HUES6 (cell line): Measurements from ENCODE around the gene CASTOR2.
"Not testable (repeated sequence)": the region's sequence is repeated elsewhere in the genome, so short reads cannot be mapped to it uniquely, and the experiment has no call there.

Experiments used
- H3K27ac ChIP-seq: 2 replicates; pipeline ENCODE4 v1.7.0; 2013; ENCODE audit warnings: low read depth, mild to moderate bottlenecking, low read length, inconsistent platforms
- H3K27me3 ChIP-seq: 2 replicates; pipeline ENCODE4 v1.6.1; 2013; ENCODE audit warnings: low read length; ENCODE audit not compliant: control insufficient read depth, insufficient read depth
- H3K36me3 ChIP-seq: 2 replicates; pipeline ENCODE4 v1.6.1; 2013; ENCODE audit warnings: low read length; ENCODE audit not compliant: control insufficient read depth, insufficient read depth
- H3K4me1 ChIP-seq: 2 replicates; pipeline ENCODE4 v1.6.1; 2013; ENCODE audit warnings: low read length; ENCODE audit not compliant: control insufficient read depth, insufficient read depth
- H3K4me3 ChIP-seq: 2 replicates; pipeline ENCODE4 v1.5.1; 2013; ENCODE audit warnings: low read depth, low read length
- H3K9ac ChIP-seq: one replicate; pipeline ENCODE4 v1.6.1; 2013; ENCODE audit warnings: mild to moderate bottlenecking, low read length
- H3K9me3 ChIP-seq: 2 replicates; pipeline ENCODE4 v1.6.1; 2013; ENCODE audit warnings: low read depth, low read length; ENCODE audit not compliant: control insufficient read depth, insufficient read depth

The CASTOR2 gene

DNA sequence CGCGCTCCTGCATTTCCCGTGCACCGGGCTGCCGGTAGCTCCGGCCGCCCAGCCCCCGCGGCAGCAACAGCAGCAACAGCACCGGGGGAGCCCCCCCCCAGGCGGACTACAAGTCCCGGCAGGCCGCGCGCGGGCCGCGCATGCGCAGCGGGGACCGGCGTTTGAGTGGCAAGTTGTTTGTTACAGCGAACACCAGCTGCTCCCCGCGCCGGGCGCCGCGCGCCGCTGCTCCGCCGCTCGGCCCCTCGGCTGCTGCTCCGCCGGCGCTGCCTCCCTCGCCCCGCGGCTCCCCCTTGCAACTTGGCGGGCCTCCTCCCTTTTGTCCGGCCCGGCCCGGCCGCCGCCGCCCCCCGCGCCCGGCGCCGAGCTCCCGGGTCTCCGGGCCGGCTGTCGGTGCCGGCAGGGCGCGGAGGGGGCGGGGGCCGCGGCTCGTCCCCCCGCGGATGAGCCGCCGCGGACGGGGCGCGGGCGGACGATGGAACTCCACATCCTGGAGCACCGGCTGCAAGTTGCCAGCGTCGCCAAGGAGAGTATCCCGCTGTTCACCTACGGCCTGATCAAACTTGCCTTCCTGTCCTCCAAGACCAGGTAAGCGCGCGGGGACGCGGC, at the start of gene CASTOR2:
TSS of gene CASTOR2 (plus strand) at position 195 of the 609 bp plus-strand sequence. CDS start at position 476, 281 bp downstream.
- H3K36me3 ChIP-seq, H3K4me1 ChIP-seq, H3K27me3 ChIP-seq, H3K9me3 ChIP-seq, H3K27ac ChIP-seq: not testable (repeated sequence)
- H3K9ac ChIP-seq: peak within 1 kb of the TSS; percentile 44
- peak within 1 kb of the TSS; percentile 49 for H3K4me3 ChIP-seq

DNA sequence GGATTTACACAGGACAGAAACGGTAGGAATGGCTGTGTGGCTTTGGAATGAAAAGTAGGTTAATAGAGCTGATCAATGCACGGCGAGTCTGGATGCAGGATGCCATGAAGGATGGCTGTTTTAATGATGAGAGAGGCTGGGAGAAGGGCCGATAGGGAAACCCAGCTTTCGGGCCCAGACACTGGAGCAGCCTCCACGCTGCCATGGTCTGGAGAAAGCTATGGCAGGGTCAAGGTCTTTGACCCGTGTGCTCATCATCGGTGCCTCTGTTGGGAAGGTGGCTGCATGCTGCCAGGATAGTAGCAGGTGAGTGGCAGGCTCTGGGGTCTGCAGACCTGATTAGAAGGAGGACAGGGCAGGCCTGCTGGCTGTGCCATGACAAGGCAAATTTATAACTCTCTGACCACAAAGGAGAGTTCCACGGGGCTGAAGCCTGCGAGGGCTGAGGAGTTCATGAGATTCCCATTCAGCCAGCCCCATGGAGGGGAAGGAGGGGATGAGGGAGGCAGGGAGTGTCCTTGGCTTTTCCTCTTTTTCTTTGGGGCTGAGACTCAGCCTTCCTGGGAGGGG, 42.1 kb upstream of the CASTOR2 start:
- H3K27me3 ChIP-seq, H3K36me3 ChIP-seq, H3K9ac ChIP-seq: not testable (repeated sequence)

DNA sequence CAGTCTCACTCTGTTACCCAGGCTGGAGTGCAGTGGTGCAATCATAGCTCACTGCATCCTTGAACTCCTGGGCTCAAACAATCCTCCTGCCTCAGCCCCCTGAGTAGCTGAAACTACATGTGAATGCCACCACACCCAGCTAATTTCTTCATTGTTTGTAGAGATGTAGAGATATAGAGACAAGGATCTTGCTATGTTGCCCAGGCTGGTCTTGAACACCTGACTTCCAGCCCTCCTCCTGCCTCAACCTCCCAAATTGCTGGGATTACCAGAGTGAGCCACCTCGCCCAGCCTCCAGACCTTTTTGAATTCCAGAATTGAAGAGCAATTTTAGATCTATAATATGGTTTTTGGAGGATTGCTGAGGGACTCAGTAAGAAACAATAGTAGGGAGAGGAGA, 40.9 kb upstream of the CASTOR2 start:
- not testable (repeated sequence) for H3K9ac ChIP-seq, H3K27ac ChIP-seq, H3K4me1 ChIP-seq, H3K36me3 ChIP-seq, H3K9me3 ChIP-seq, H3K27me3 ChIP-seq, H3K4me3 ChIP-seq

More for the DNA sequence above, 42.1 kb upstream of the CASTOR2 start:
- H3K27ac ChIP-seq, H3K4me1 ChIP-seq, H3K4me3 ChIP-seq, H3K9me3 ChIP-seq: not testable (repeated sequence)

DNA sequence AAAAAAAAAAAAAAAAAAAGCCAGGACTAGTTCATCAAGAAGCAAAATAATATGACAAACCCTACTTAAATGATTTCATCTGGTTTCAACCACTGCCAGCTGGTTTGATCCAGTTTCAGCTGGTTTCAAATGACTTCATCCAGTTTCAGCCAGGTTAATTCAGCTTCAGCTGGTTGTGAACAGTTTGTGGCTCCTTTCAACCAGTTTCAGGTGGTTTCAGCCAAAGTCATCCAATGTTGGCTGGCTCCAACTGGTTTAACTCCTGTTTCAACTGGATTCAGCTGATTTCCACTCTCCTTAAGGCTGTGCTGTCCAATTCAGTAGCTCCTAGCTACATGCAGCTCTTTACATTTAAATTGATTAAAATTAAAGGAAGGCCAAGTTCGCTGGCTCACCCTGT, 37.5 kb upstream of the CASTOR2 start:
- not testable (repeated sequence) for H3K27ac ChIP-seq, H3K4me1 ChIP-seq, H3K4me3 ChIP-seq, H3K36me3 ChIP-seq, H3K27me3 ChIP-seq, H3K9me3 ChIP-seq, H3K9ac ChIP-seq

DNA sequence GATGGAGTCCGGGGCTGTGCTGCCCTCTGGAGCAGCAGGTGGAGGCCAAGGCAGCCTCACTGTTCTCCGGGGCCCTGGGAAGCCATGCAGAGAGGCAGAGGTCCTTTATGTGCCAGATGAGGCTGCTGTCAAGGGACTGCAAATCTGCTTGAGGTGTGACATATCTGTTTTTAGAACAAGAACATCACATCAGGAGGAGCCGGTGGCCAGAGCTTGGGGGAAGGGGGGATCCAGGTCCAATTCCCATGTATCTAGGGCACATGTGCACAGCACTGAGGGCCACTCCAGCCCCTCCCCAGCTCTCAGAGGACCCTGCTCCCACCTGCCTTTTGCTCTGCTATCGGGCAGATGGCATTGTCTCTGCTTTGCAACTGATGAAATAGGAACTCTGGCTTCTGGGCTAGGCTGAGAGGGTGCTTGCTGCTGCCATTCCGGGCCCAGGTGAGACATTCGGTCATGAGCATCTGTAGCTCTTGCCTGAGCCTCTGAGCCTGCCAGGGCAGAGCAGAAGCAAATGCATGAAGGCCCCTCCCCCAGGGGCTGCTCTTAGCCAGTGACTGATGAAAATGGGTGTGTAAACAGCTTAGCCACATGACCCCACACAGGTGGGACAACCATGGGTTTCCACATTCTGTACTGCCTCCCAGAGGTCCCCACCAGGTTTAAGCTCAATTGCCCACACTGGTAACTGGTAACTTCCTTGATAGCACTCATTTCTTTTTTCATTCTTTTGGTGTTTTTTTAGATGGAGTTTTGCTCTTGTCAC, 32.8 kb upstream of the CASTOR2 start:
- not testable (repeated sequence) for H3K4me3 ChIP-seq, H3K27me3 ChIP-seq, H3K9ac ChIP-seq, H3K9me3 ChIP-seq, H3K36me3 ChIP-seq, H3K27ac ChIP-seq, H3K4me1 ChIP-seq

DNA sequence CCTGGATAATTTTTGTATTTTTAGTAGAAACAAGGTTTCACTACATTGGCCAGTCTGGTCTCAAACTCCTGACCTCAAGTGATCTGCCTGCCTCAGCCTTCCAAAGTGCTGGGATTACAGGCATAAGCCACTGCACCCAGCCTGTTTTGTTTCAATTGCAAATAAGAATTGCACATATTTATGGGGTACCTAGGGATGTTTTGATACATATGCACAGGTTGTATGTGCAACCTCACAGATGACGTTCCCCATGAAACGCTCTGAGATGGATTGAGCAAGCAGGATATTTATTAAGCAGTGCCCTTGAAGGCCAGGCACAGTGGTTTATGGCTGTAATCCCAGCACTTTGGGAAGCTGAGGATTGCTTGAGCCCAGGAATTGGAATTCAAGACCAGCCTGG, 25.1 kb upstream of the CASTOR2 start:
- not testable (repeated sequence) for H3K36me3 ChIP-seq, H3K27ac ChIP-seq, H3K27me3 ChIP-seq, H3K4me3 ChIP-seq, H3K9me3 ChIP-seq, H3K9ac ChIP-seq, H3K4me1 ChIP-seq

DNA sequence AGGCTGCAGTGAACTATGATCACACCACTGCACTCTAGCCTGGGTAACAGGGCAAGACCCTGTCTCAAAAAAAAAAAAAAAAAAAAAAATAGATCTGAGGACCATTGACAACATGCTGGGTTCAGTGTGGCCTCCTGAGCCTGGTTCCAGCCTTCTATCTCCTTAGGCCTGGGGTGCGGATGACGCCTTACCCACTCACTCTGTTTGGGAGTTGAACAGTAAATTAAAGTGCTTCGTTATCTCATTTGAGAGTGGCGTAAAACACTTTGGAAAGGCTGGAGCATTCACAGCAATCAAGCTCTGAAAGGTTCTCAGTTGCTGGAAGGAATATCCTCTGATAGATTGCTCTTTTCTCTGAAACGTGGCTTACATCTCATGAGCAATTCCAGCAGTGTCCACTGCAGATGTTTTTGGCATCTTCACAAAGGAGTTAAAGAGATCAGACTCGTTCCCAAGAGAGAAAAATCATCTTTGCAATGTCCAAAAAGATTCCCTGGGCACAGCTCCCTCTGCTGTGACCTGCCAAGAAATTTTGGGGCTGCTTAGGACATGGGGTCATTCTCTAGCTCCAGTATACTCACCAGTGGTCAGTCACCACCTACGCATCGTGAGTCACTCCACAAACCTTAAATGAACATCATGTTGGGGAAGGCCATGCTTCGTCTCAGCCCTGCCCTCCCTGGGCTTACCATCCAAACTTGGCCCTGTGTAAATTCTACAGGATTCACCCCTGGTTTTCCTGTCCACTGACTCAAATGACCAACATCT, 23.0 kb upstream of the CASTOR2 start:
- not testable (repeated sequence) for H3K9ac ChIP-seq, H3K4me1 ChIP-seq, H3K9me3 ChIP-seq, H3K36me3 ChIP-seq, H3K27me3 ChIP-seq, H3K4me3 ChIP-seq, H3K27ac ChIP-seq

DNA sequence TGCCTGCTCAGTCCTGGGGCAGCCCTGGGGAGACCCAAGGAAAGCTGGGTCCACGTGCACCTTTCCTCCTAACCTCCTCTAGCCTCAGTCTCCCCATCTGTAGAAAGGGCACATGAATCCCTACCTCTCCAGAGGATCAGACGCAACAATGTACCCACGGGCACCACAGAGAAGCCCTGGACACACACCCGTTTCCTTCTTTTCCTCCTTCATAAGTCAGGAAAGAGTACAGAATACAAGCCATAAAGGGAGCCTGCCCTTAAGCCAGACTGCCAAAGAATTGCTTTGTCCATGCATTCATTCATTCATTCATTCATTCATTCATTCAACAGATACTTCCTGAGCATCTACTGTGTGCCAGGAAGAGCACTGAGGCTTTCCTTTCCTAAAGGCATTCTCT, 20.6 kb upstream of the CASTOR2 start:
- not testable (repeated sequence) for H3K4me1 ChIP-seq, H3K27me3 ChIP-seq, H3K9ac ChIP-seq, H3K9me3 ChIP-seq, H3K27ac ChIP-seq, H3K4me3 ChIP-seq, H3K36me3 ChIP-seq

DNA sequence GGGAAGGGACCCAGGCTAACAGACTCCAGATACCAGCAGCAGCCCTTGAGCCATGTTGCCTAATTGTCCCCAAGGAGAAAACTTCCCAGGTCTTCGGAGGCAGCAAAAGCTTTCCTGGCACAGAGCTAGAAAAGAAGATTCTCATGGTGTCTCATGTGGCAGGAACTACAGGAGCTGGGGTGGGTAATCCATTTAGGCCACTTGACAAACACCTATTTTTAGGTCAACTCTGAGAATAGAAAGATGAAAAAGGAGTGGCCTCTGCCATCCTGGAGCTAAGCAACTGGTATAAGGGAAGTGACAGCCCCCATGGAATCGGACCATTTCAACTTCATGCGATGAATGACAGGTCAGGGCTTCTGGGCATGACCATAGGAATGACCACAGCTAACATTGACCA, 16.8 kb upstream of the CASTOR2 start:
- H3K27ac ChIP-seq, H3K4me3 ChIP-seq, H3K36me3 ChIP-seq, H3K4me1 ChIP-seq, H3K9me3 ChIP-seq, H3K9ac ChIP-seq, H3K27me3 ChIP-seq: not testable (repeated sequence)

DNA sequence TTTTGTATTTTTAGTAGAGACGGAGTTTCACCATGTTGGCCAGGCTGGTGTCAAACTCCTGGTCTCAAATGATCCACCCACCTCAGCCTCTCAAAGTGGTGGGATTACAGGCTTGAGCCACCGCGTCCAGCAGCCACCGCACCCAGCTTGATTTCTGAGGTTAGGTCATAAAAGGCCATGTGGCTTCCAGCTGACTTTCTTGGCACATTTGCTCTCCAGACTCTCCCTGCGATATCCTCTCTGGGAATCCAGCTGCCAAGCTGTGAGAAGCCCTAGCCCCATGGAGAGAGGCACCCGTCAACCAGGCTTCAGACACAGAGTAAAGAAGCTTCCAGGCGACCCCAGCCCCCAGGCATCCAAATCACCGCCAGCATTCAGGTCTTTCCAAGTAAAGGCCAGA, 10.7 kb upstream of the CASTOR2 start:
- not testable (repeated sequence) for H3K27ac ChIP-seq, H3K4me1 ChIP-seq, H3K9ac ChIP-seq, H3K4me3 ChIP-seq, H3K27me3 ChIP-seq, H3K36me3 ChIP-seq, H3K9me3 ChIP-seq

DNA sequence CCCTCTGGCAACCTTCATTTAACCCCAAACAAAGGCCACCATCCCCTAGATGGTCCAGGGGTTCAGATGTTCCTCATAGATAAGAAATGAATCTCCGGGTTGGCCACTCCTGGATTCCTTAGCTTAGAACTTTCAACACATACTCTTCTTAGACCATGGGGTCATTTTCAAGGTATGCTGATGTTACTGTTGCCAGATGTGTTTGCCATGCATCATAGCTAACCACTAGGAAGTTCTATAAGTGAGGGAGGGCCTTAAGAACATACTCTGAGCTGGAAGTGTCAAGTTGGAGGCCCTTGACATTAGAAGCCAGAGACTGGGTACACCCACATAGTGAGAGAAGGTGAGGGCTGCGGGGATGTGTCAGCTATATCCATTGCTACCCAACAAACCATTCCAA, 6.2 kb upstream of the CASTOR2 start:
- H3K27ac ChIP-seq, H3K36me3 ChIP-seq, H3K4me1 ChIP-seq, H3K9me3 ChIP-seq, H3K27me3 ChIP-seq, H3K9ac ChIP-seq, H3K4me3 ChIP-seq: not testable (repeated sequence)
